ENCODE measurements around the gene SLC1A2.

Gene SLC1A2

GRCh38 chr11:35419184-35419829 lies at the start of gene SLC1A2:
Gene SLC1A2, minus strand, starts transcription at chr11:35419558. Its CDS starts 592 bp downstream, at chr11:35418966.
- no peak for DNase-seq (ENCODE audit: low read depth in 2 of 2)

DNA sequence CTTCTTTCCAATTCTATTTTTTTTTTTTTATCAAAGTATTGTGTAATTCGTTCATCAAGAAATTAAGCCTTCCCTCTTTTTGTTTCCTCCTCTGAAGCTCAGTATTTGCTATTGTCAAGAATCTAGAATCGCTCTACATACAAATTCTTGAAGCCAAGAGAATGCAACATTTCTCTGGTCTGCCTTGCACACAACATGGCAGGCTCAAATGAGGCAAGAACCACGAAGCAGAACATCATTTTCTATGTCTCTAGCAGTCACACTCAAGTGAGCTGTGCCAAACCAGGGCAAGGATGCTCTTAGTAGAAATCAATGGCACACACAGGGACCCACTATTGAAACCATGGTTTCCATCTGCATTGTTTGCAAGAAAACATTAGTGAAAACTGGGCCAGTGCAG lies 46.7 kb upstream of the SLC1A2 start:
- DNase-seq (ENCODE audit: low read depth in 2 of 2) = no peak

DNA sequence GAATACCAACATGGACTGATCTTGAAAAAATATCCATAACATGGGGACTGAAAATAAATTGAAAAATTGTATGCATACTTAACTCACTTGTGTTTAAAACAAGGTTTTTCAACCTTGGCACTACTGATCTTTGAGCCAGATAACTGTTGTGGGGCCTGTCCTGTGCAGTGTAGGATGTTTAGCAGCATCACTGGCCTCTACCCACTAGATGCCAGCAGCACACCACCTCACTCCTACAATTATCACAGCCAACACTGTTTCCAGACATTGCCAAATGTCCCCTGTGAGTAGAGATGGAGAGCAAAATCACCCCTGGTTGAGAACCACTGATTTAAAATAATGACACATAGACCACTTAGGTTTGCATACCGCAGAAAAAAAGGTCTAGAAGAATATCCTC lies 45.0 kb upstream of the SLC1A2 start:
- no peak for DNase-seq (ENCODE audit: low read depth in 2 of 2)

GRCh38 chr11:35463331-35463751 lies 44.0 kb upstream of the SLC1A2 start:
- no peak for DNase-seq (ENCODE audit: low read depth in 2 of 2)

DNA sequence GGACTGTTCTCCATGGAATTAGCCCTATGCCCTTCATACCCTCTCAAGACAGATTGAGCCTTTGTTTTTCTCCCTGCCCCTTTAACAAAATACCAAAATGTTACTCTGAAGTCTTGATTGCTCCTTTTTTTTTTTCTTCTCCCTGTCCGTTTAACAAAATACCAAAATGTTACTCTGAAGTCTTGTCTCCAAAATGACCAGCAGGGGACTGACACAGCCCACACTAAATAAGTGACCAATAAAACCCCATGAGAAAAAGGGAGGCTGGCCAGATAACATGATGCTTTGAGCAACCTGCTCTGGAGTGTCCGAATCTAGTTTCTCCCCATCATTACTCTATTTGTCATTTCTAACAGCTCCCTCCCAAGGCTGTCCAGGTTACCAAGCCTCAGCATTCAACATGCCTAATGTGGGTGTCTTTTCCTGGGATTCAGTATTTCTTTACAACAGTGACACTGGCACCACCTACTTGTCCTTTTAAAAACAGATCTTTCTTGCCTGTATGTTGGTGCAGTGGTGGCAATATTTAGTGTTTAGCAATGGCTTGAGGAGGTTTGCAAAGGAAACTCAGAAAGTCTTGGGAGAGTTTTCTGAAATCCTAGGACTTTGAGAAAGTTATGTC lies 42.7 kb upstream of the SLC1A2 start:
- DNase-seq (ENCODE audit: low read depth in 2 of 2) = no peak

GRCh38 chr11:35459489-35459888 lies 40.1 kb upstream of the SLC1A2 start:
- no peak for DNase-seq (ENCODE audit: low read depth in 2 of 2)

- no peak for DNase-seq (ENCODE audit: low read depth in 2 of 2)
These were observed 39.5 kb upstream of the SLC1A2 start for GRCh38 chr11:35458846-35459245.

DNA sequence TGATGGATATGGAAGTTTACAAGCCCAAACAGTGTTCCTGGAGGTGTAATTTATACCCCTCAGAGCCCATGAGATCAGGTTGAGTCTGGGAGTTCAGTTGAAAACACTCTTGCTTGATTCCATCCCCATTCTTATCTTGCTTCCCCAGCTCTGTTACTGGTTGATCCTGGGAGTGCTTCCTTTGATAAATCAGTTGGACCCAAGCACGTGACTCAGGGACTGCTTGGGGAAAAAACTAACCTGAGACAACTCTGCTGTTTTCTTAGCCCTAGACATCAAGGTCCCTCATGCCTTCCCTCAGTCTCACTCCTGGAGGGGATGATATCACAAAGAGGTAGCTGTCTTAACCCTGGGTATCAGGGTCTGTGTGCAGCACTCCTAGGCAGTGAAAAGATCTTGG lies 35.0 kb upstream of the SLC1A2 start:
- DNase-seq (ENCODE audit: low read depth in 2 of 2) = no peak

- no peak for DNase-seq (ENCODE audit: low read depth in 2 of 2)
These were observed 17.4 kb upstream of the SLC1A2 start for GRCh38 chr11:35436581-35437250.

DNA sequence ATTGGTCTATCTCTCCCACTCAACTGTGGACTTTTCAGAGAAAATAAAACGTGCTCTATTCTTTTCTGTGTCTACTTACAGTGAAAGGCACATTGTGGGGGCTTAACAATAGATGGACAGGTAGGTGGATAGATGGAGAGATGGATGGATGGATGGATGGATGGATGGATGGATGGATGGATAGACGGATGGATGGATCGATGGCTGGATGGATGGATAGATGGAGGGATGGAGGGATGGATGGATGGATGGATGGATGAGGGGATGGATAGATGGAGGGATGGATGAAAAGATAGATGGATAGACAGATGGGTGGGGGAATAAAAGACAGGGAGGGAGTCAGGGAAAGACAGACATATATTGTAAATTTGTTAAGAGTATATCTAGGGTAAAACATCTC lies 14.2 kb upstream of the SLC1A2 start:
- no peak for DNase-seq (ENCODE audit: low read depth in 2 of 2)

DNA sequence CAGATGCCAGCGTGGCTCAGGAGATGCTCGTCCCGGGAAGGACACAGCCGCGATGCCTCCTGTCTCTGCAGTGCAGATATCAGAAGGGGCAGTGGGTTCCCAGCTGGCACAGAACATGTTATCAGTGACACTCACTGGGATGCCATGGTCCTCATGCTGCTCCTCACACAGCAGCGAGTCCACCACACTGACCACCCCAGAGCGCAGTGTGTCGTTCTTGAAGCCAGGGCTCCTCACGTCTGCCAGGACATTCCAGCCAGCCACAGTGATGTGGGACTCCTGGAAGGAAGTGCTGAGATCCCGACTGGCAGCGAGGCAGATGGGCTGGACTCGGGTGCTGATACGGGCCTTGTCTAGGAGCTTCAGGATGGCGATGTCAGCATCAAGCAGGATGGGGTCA lies 13.1 kb upstream of the SLC1A2 start:
- DNase-seq (ENCODE audit: low read depth in 2 of 2) = no peak

- DNase-seq (ENCODE audit: low read depth in 2 of 2) = no peak
These were observed 7.7 kb upstream of the SLC1A2 start for GRCh38 chr11:35427071-35427470.

DNA sequence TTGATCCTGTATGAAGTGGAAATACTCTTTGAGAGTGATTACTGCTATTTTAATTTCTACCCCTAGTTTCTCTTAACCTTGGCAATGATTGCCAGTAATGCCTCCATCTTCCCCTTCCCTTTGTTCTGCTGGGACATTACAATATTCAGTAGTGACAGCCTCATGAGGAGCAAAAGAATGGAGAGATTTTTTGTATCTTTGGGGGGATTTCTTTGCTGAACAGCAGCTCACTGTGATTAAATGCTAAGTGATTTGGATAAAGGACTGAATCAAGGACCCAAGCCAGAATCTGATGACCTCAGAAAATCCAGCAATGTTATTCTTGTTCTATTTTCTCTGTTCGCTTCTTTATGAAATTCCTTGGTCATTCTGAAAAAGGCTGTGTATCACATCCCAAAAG lies 7.0 kb upstream of the SLC1A2 start:
- no peak for DNase-seq (ENCODE audit: low read depth in 2 of 2)

- no peak for DNase-seq (ENCODE audit: low read depth in 2 of 2)
These were observed 6.3 kb upstream of the SLC1A2 start for GRCh38 chr11:35425603-35426212.

GRCh38 chr11:35424157-35424940 lies 5.0 kb upstream of the SLC1A2 start:
- DNase-seq (ENCODE audit: low read depth in 2 of 2) = no peak

DNA sequence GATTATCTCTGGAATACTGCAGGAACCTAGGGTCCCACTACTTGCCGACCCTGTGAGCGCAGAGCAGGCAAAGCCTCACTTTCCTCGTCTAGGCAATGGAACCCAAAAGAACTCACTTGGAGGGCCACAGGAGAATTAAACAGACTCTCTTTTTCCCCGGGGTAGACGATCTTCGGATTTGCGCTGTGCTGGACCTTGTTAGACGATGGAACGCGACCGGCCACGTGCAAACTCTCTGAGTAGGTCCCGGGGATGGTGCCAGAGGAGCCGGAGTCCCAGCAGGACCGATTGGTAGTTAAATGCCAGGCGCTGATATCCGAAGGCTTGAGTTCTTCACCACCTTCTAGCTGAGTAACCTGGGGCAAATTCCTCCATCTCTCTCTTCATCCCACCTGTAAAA lies 1.0 kb upstream of the SLC1A2 start:
- DNase-seq (ENCODE audit: low read depth in 2 of 2) = no peak

- no peak for DNase-seq (ENCODE audit: low read depth in 2 of 2)
These were observed 524 bp upstream of the SLC1A2 start for GRCh38 chr11:35419830-35420333.

- DNase-seq (ENCODE audit: low read depth in 2 of 2) = no peak
These were observed 825 bp downstream of the SLC1A2 start for GRCh38 chr11:35418282-35419183.

DNA sequence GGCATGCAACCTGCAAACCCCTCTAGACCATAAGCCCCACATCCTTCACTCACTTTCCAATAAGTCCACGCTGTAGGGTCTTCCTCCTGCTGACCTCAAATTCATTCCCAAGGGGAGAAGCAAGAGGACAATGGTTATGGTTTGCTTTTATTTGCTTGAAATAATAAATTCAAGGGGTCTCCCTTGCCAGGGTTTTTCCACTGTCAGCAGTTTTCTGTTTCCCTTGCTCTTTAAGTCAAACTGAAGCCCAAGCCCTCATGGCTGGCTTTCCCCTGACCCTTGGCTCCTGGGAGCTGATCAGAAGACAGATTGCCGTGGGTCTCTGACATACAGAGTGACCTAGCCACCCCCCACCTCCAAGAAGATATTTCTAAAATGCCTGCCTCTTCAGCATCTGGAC lies 3.9 kb downstream of the SLC1A2 start:
- DNase-seq (ENCODE audit: low read depth in 2 of 2) = no peak

- DNase-seq (ENCODE audit: low read depth in 2 of 2) = no peak
These were observed 4.6 kb downstream of the SLC1A2 start for GRCh38 chr11:35414776-35415175.

DNA sequence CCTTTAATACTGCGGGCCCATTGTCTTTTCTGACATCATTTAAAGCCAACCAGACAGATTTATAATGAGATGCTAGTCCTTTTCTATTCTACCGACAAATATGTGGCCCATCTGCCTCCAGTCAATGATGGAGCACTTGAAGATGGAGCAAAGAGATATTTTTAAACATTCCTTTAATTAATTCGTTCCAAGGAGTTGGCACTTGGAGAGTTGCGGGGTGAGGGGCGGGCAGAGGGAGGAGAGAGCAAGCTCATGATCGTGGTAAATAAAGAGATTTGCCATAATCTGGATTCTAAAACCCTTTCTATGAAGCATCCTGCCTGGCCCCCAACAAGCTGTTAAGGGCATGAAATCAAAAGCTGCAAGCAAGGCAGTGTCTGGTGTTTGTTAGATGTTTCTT lies 5.0 kb downstream of the SLC1A2 start:
- no peak for DNase-seq (ENCODE audit: low read depth in 2 of 2)
